Measurements from ENCODE around the gene PLXNC1. TPM values are rescaled to one million over a fixed set of nuclear protein-coding genes. Genes with fewer than 3 reads are reported as not detected.
A peak's percentile ranks its signal among the peaks of the same experiment; 100 is the strongest.

PLXNC1 gene
- total RNA-seq, 1 donor from 2014 or later: 4.9 TPM

DNA sequence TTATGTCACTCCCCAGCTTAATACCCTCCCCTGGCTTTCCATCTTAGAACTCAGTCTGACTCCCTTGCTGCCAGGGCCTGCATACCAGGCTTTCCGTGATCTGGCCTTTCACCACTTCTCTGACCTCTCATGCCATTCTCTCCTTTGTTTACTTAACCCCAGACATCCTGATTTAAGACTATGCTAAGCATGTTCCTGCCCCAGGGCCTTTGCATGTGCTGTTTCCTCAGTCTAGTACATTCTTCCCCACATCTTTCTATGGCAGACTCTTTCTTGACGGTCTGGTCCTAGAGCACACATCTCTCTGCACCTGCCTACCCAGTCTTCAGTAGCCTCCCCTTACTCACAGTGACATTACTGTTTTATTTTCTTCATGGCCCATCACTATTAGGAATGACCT lies 42.2 kb downstream of the PLXNC1 start:
- no peak for DNase-seq
- H3K36me3 Mint-ChIP-seq (ENCODE audit: unreplicated experiment): peaks cover 12% of the 10 kb centered on the region
- peaks cover 2% of the 10 kb centered on the region for H3K9me3 Mint-ChIP-seq (ENCODE audit: unreplicated experiment)
- no peaks in the 10 kb centered on the region for H3K27me3 Mint-ChIP-seq (ENCODE audit: unreplicated experiment)
- H3K4me3 Mint-ChIP-seq (ENCODE audit: unreplicated experiment): no peak overlapping the region
- TF ChIP-seq, protein P1, sequence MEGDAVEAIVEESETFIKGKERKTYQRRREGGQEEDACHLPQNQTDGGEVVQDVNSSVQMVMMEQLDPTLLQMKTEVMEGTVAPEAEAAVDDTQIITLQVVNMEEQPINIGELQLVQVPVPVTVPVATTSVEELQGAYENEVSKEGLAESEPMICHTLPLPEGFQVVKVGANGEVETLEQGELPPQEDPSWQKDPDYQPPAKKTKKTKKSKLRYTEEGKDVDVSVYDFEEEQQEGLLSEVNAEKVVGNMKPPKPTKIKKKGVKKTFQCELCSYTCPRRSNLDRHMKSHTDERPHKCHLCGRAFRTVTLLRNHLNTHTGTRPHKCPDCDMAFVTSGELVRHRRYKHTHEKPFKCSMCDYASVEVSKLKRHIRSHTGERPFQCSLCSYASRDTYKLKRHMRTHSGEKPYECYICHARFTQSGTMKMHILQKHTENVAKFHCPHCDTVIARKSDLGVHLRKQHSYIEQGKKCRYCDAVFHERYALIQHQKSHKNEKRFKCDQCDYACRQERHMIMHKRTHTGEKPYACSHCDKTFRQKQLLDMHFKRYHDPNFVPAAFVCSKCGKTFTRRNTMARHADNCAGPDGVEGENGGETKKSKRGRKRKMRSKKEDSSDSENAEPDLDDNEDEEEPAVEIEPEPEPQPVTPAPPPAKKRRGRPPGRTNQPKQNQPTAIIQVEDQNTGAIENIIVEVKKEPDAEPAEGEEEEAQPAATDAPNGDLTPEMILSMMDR (IDR thresholded peaks at IDR 0.05; ENCODE audit: partially characterized antibody, unreplicated experiment): no peak
- no peaks in the 10 kb centered on the region for H3K4me1 Mint-ChIP-seq (ENCODE audit: low read depth, unreplicated experiment)
- no peak overlapping the region for H3K27ac Mint-ChIP-seq (ENCODE audit: unreplicated experiment)

- H3K27ac Mint-ChIP-seq (ENCODE audit: unreplicated experiment): no peak overlapping the region
- peaks cover 2% of the 10 kb centered on the region for H3K9me3 Mint-ChIP-seq (ENCODE audit: unreplicated experiment)
- TF ChIP-seq, protein P1 (IDR thresholded peaks at IDR 0.05; ENCODE audit: partially characterized antibody, unreplicated experiment): no peak
- no peak overlapping the region for H3K4me3 Mint-ChIP-seq (ENCODE audit: unreplicated experiment)
- no peaks in the 10 kb centered on the region for H3K27me3 Mint-ChIP-seq (ENCODE audit: unreplicated experiment)
- peaks cover 12% of the 10 kb centered on the region for H3K36me3 Mint-ChIP-seq (ENCODE audit: unreplicated experiment)
- no peak for DNase-seq
- H3K4me1 Mint-ChIP-seq (ENCODE audit: low read depth, unreplicated experiment): no peaks in the 10 kb centered on the region
Observed at GRCh38 chr12:94191023-94191422, 42.6 kb downstream of the PLXNC1 start.

DNA sequence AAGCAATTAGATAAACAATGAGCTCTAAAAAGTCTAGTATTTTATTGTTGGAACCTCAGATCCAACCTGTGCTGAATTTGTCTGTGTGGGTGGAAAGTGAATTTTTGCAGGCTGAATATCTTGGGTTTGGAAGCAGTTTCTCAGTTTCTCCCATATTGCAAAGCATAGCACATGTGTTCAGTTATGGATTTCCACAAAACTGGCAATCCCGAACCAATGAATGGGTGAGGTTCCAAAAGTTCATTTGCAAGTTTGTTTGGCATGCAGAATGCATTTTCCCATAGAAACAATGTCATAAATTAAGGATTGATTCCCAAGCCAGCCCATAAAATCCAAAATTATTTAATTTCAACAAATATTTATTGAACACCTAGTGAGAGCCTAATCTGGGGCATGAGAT lies 43.4 kb downstream of the PLXNC1 start:
- no peak for DNase-seq
- no peak overlapping the region for H3K27ac Mint-ChIP-seq (ENCODE audit: unreplicated experiment)
- H3K36me3 Mint-ChIP-seq (ENCODE audit: unreplicated experiment): peaks cover 12% of the 10 kb centered on the region
- H3K4me1 Mint-ChIP-seq (ENCODE audit: low read depth, unreplicated experiment): no peaks in the 10 kb centered on the region
- peaks cover 2% of the 10 kb centered on the region for H3K9me3 Mint-ChIP-seq (ENCODE audit: unreplicated experiment)
- H3K27me3 Mint-ChIP-seq (ENCODE audit: unreplicated experiment): no peaks in the 10 kb centered on the region
- no peak overlapping the region for H3K4me3 Mint-ChIP-seq (ENCODE audit: unreplicated experiment)
- TF ChIP-seq, protein P1 (IDR thresholded peaks at IDR 0.05; ENCODE audit: partially characterized antibody, unreplicated experiment): no peak

DNA sequence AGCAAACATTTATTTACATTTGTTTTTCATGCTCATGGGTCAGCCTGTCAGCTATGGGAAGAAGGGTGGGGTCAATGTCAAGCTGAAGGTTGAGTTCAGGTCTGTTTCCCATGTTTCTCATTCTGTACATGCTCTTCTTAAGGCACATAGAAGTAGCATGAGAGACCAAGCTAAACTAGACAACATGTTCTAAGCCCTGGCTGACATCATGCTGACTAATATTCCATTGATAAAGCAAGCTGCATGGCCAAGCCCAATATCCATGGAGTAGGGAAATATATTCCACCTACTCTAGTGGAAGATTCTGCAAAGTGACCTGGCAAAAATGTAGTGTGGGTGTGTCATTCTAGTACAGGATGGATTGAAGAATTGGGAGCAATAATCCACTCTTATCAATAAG lies 44.1 kb downstream of the PLXNC1 start:
- TF ChIP-seq, protein P1 (IDR thresholded peaks at IDR 0.05; ENCODE audit: partially characterized antibody, unreplicated experiment): no peak
- peaks cover 12% of the 10 kb centered on the region for H3K36me3 Mint-ChIP-seq (ENCODE audit: unreplicated experiment)
- H3K27ac Mint-ChIP-seq (ENCODE audit: unreplicated experiment): no peak overlapping the region
- no peak for DNase-seq
- H3K4me3 Mint-ChIP-seq (ENCODE audit: unreplicated experiment): no peak overlapping the region
- peaks cover 2% of the 10 kb centered on the region for H3K9me3 Mint-ChIP-seq (ENCODE audit: unreplicated experiment)
- no peaks in the 10 kb centered on the region for H3K4me1 Mint-ChIP-seq (ENCODE audit: low read depth, unreplicated experiment)
- no peaks in the 10 kb centered on the region for H3K27me3 Mint-ChIP-seq (ENCODE audit: unreplicated experiment)

- Mint-ChIP-seq H3K27ac (ENCODE audit: unreplicated experiment) (peak overlapping the region; percentile 36), H3K36me3 (ENCODE audit: unreplicated experiment) (peaks cover 12% of the 10 kb centered on the region), H3K9me3 (ENCODE audit: unreplicated experiment) (peaks cover 2% of the 10 kb centered on the region), H3K4me3 (ENCODE audit: unreplicated experiment) (no peak overlapping the region), H3K27me3 (ENCODE audit: unreplicated experiment) (no peaks in the 10 kb centered on the region), H3K4me1 (ENCODE audit: low read depth, unreplicated experiment) (no peaks in the 10 kb centered on the region)
- TF ChIP-seq, protein P1 (IDR thresholded peaks at IDR 0.05; ENCODE audit: partially characterized antibody, unreplicated experiment): no peak
- DNase-seq: no peak
Observed at GRCh38 chr12:94193168-94193567, 44.8 kb downstream of the PLXNC1 start.
